Activated B cell treated with CpG ODN at 0.5 μM for 24 hours (primary cell): Measurements from ENCODE around the gene PTPRE. TPM values are rescaled to one million over a fixed set of nuclear protein-coding genes. Genes with fewer than 3 reads are reported as not detected.
"Not testable (repeated sequence)": the region's sequence is repeated elsewhere in the genome, so short reads cannot be mapped to it uniquely, and the experiment has no call there.

Experiments
- ATAC-seq: fragments of 200-7000 bp; cut with Tn5 transposase; one replicate; pipeline ENCODE4 v1.10.0; 2021; ENCODE audit warnings: low read depth, mild to moderate bottlenecking, moderate library complexity
- CTCF ChIA-PET: fragments of 350-600 bp; sonication (Branson Sonifier 250); formaldehyde crosslinking; loops from one replicate; lab custom pipeline; 2021; ENCODE audit warnings: antibody characterized with exemption; lab: Charles Lee
- POLR2A ChIA-PET: fragments of 350-600 bp; sonication (Branson Sonifier 250); formaldehyde crosslinking; loops from one replicate; lab custom pipeline; 2021; ENCODE audit warnings: antibody characterized with exemption; lab: Charles Lee
- DNase-seq: peaks from one replicate; pipeline ENCODE4 v3.0.0; 2022
- H3K27ac Mint-ChIP-seq: one replicate; pipeline ENCODE4 v1.8.0; 2020; ENCODE audit warnings: mixed read lengths
- H3K27me3 Mint-ChIP-seq: one replicate; pipeline ENCODE4 v1.8.0; 2021; ENCODE audit warnings: mixed read lengths
- H3K36me3 Mint-ChIP-seq: one replicate; pipeline ENCODE4 v1.8.0; 2021; ENCODE audit warnings: low read depth, mixed read lengths
- H3K4me1 Mint-ChIP-seq: one replicate; pipeline ENCODE4 v1.8.0; 2021; ENCODE audit warnings: mixed read lengths
- H3K4me3 Mint-ChIP-seq: one replicate; pipeline ENCODE4 v1.8.0; 2020; ENCODE audit warnings: mild to moderate bottlenecking, mixed read lengths
- H3K9me3 Mint-ChIP-seq: one replicate; pipeline ENCODE4 v1.8.0; 2020; ENCODE audit warnings: mixed read lengths
- intact Hi-C: fragments of 100-400 bp; cut with micrococcal nuclease; formaldehyde crosslinking; loops from one replicate; pipeline ENCODE4 v1.15.1; 2024
- total RNA-seq: library from RNA; stranded (reverse); gene quantifications from 2 replicates; pipeline ENCODE4 v1.2.3, GENCODE V29; 2022
- TF ChIP-seq, protein P1 (sequence below): fragments of 200-600 bp; IDR thresholded peaks from one replicate; pipeline ENCODE4 v1.8.0; 2022; ENCODE audit warnings: antibody characterized with exemption, mild to moderate bottlenecking

Gene PTPRE
- total RNA-seq, 1 donor from 2014 or later: 36.8 TPM

DNA sequence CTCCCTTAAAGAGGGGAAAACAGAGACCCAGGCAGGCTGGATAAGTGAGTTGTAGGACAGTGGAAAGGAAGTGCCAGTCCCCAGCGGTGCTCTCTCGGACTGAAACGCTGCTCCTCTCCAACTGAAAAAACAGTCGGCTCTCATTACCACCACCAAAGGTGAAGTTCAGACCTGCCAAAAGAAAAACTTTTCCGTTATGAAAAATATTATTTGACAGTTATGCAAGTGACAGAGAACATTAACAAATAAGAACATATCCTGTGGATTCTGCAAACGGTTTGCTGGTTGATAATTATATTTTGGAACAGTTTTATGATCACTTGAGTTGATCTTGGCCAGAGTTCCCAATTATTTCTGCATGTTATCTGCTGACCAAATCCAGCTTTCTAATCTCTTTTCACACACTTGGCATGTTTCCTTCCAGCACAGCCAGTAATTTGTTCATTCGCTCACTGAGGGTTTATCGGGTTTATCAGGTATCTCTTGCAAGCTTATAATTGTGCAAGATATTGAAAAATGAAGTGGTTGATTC is 82.6 kb downstream of the PTPRE start:
- intact Hi-C loops: no loop called here
- DNase-seq: no peak
- Mint-ChIP-seq H3K36me3 (no peaks in the 10 kb centered on the region), H3K9me3 (no peaks in the 10 kb centered on the region), H3K27ac (no peak overlapping the region), H3K4me1 (peaks cover 2% of the 10 kb centered on the region), H3K27me3 (peaks cover 33% of the 10 kb centered on the region), H3K4me3 (no peak overlapping the region)
- ChIA-PET CTCF (no interaction called here), POLR2A (no interaction called here)
- TF ChIP-seq, protein P1, sequence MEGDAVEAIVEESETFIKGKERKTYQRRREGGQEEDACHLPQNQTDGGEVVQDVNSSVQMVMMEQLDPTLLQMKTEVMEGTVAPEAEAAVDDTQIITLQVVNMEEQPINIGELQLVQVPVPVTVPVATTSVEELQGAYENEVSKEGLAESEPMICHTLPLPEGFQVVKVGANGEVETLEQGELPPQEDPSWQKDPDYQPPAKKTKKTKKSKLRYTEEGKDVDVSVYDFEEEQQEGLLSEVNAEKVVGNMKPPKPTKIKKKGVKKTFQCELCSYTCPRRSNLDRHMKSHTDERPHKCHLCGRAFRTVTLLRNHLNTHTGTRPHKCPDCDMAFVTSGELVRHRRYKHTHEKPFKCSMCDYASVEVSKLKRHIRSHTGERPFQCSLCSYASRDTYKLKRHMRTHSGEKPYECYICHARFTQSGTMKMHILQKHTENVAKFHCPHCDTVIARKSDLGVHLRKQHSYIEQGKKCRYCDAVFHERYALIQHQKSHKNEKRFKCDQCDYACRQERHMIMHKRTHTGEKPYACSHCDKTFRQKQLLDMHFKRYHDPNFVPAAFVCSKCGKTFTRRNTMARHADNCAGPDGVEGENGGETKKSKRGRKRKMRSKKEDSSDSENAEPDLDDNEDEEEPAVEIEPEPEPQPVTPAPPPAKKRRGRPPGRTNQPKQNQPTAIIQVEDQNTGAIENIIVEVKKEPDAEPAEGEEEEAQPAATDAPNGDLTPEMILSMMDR: no peak
- ATAC-seq: no peak

- H3K36me3 Mint-ChIP-seq, POLR2A ChIA-PET, H3K4me1 Mint-ChIP-seq, DNase-seq, intact Hi-C loops, ATAC-seq, H3K9me3 Mint-ChIP-seq, H3K4me3 Mint-ChIP-seq, CTCF ChIA-PET, H3K27ac Mint-ChIP-seq: not testable (repeated sequence)
- H3K27me3 Mint-ChIP-seq: peaks cover 34% of the 10 kb centered on the region
Observed at GRCh38 chr10:127990132-127990788, 83.4 kb downstream of the PTPRE start.

GRCh38 chr10:127990846-127991542 is 84.1 kb downstream of the PTPRE start:
- H3K27ac Mint-ChIP-seq: no peak overlapping the region

DNA sequence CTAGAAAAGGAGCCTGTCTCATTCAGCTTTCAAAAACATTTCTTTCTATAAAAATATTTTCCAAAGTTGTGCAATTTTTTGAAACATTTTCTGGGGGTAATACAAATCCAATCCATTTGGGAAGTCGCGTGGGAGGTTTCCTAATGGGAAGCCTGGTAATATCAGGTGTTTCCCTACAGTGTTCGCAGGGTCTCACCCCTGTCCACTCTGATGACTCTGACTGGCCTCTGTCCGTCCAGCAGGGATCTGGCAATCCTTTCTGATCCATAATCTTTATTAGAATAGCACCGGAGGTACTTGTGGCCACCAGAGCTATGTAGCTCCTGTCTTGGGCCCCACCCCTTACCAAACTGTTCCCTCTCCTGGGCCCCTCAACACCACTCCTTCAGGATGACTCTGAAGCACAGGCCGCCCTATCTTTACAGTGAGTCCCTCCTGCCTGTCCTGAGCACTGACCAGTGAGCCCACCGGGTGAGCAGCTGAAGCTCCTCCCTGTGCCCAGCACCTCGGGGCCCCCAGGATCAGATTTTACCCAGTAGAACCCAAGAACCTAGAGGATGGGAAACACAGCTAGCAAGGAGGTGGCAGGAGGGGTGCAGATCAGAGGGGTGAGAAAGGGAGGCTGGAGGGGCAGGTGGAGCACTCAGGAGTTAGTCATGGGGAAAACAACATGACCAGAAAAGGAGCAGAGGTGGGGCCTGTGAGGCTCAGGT is 84.8 kb downstream of the PTPRE start:
- intact Hi-C loops: no loop called here
- no peak for ATAC-seq
- H3K27ac Mint-ChIP-seq: no peak overlapping the region
- H3K9me3 Mint-ChIP-seq: no peaks in the 10 kb centered on the region
- H3K4me3 Mint-ChIP-seq: no peak overlapping the region
- H3K4me1 Mint-ChIP-seq: peaks cover 2% of the 10 kb centered on the region
- no peak for DNase-seq
- H3K36me3 Mint-ChIP-seq: no peaks in the 10 kb centered on the region
- ChIA-PET CTCF (no interaction called here), POLR2A (interaction anchor here (0.6 kb wide), 1 partner anchor 137 kb away, joined by 3 read pairs; no protein-coding TSS in a partner anchor)
- TF ChIP-seq, protein P1: no peak
- H3K27me3 Mint-ChIP-seq: peaks cover 39% of the 10 kb centered on the region

More at GRCh38 chr10:127990846-127991542, 84.1 kb downstream of the PTPRE start:
- no peak overlapping the region for H3K4me3 Mint-ChIP-seq
- H3K27me3 Mint-ChIP-seq: peaks cover 37% of the 10 kb centered on the region
- ChIA-PET POLR2A (no interaction called here), CTCF (no interaction called here)
- DNase-seq (no peak), ATAC-seq (no peak)
- TF ChIP-seq, protein P1: no peak
- no peaks in the 10 kb centered on the region for H3K9me3 Mint-ChIP-seq
- H3K4me1 Mint-ChIP-seq: peaks cover 2% of the 10 kb centered on the region
- H3K36me3 Mint-ChIP-seq: no peaks in the 10 kb centered on the region
- intact Hi-C loops: no loop called here

- DNase-seq: no peak
- Mint-ChIP-seq H3K4me3 (no peak overlapping the region), H3K36me3 (no peaks in the 10 kb centered on the region), H3K4me1 (peaks cover 2% of the 10 kb centered on the region), H3K27ac (no peak overlapping the region), H3K9me3 (no peaks in the 10 kb centered on the region), H3K27me3 (peaks cover 35% of the 10 kb centered on the region)
- ATAC-seq: no peak
- TF ChIP-seq, protein P1: no peak
- CTCF ChIA-PET: no interaction called here
- POLR2A ChIA-PET: interaction anchor here (0.6 kb wide), 1 partner anchor 138 kb away, joined by 3 read pairs; no protein-coding TSS in a partner anchor
- intact Hi-C loops: no loop called here
Observed at GRCh38 chr10:127992376-127992775, 85.5 kb downstream of the PTPRE start.
